Liver (tissue), 9 donors: ENCODE results near the gene CLEC18A. TPM values are rescaled to one million over a fixed set of nuclear protein-coding genes. Genes with fewer than 3 reads are reported as not detected.

ENCODE experiments used
- DNase-seq: peaks from one replicate; pipeline ENCODE4 v3.0.0-alpha.2; 2017; ENCODE audit warnings: low spot score
- H3K27ac ChIP-seq, 2 donors: one replicate each; pipeline ENCODE4 v1.7.0; 2013; ENCODE audit warnings: inconsistent platforms in 2 of 2, low read length in 2 of 2, control low read depth in 1 of 2, low read depth in 1 of 2, mild to moderate bottlenecking in 1 of 2
- H3K27me3 ChIP-seq, 4 donors: one replicate each; pipeline versions ENCODE4 v1.6.1 to v1.7.0; 2013; ENCODE audit warnings: low read length in 3 of 4, inconsistent platforms in 1 of 4, mild to moderate bottlenecking in 1 of 4, moderate library complexity in 1 of 4; ENCODE audit not compliant: control insufficient read depth in 4 of 4, insufficient read depth in 4 of 4
- H3K36me3 ChIP-seq, 4 donors: one replicate each; pipeline versions ENCODE4 v1.6.1 to v1.7.0; 2013; ENCODE audit warnings: low read length in 3 of 4, mild to moderate bottlenecking in 3 of 4, low read depth in 1 of 4, moderate library complexity in 1 of 4; ENCODE audit not compliant: control insufficient read depth in 4 of 4, insufficient read depth in 3 of 4
- H3K4me1 ChIP-seq, 4 donors: one replicate each; pipeline versions ENCODE4 v1.6.1 to v1.7.0; 2013; ENCODE audit warnings: low read length in 3 of 4, mild to moderate bottlenecking in 3 of 4, moderate library complexity in 1 of 4; ENCODE audit not compliant: control insufficient read depth in 4 of 4, insufficient read depth in 4 of 4
- H3K4me3 ChIP-seq, 3 donors: one replicate each; pipeline versions ENCODE4 v1.6.1 to v1.7.0; 2013; ENCODE audit warnings: low read length in 3 of 3, control low read depth in 1 of 3, low read depth in 1 of 3, mild to moderate bottlenecking in 1 of 3
- H3K9ac ChIP-seq, 2 donors: one replicate each; pipeline ENCODE4 v1.7.0; 2013; ENCODE audit warnings: low read length in 2 of 2, mild to moderate bottlenecking in 2 of 2, moderate library complexity in 2 of 2, control low read depth in 1 of 2, low read depth in 1 of 2
- H3K9me3 ChIP-seq, 4 donors: one replicate each; pipeline versions ENCODE4 v1.6.1 to v1.7.0; 2013; ENCODE audit warnings: low read length in 3 of 4; ENCODE audit not compliant: control insufficient read depth in 4 of 4
- EGR1 ChIP-seq, 2 donors: IDR thresholded peaks; 2 replicates each; pipeline ENCODE4 v1.6.1; 2016 to 2018; ENCODE audit warnings: antibody characterized with exemption in 2 of 2, low read depth in 2 of 2
- FOXA1 ChIP-seq: IDR thresholded peaks from 2 replicates; pipeline ENCODE4 v1.6.1; 2016; ENCODE audit warnings: antibody characterized with exemption
- FOXA2 ChIP-seq: IDR thresholded peaks from 2 replicates; pipeline ENCODE4 v1.6.1; 2016; ENCODE audit warnings: antibody characterized with exemption
- GABPA ChIP-seq, 2 donors: IDR thresholded peaks in 1 of 2; conservative IDR thresholded peaks in 1 of 2; 2 replicates each; pipeline ENCODE4 v1.6.1; 2016; ENCODE audit warnings: antibody characterized with exemption in 2 of 2, mild to moderate bottlenecking in 1 of 2, moderate library complexity in 1 of 2
- HNF4A ChIP-seq, 2 donors: conservative IDR thresholded peaks; 2 replicates each; pipeline ENCODE4 v1.6.1; 2016; ENCODE audit warnings: antibody characterized with exemption in 2 of 2, mild to moderate bottlenecking in 2 of 2
- HNF4G ChIP-seq: IDR thresholded peaks from 2 replicates; pipeline ENCODE4 v1.6.1; 2016; ENCODE audit warnings: antibody characterized with exemption
- JUND ChIP-seq, 2 donors: IDR thresholded peaks; 2 replicates each; pipeline ENCODE4 v1.6.1; 2016; ENCODE audit warnings: antibody characterized with exemption in 2 of 2
- MAX ChIP-seq: IDR thresholded peaks from 2 replicates; pipeline ENCODE4 v1.6.1; 2016; ENCODE audit warnings: antibody characterized with exemption
- NR2F2 ChIP-seq: IDR thresholded peaks from 2 replicates; pipeline ENCODE4 v1.6.1; 2016; ENCODE audit warnings: antibody characterized with exemption
- RAD21 ChIP-seq, 2 donors: IDR thresholded peaks; 2 replicates each; pipeline ENCODE4 v1.6.1; 2016; ENCODE audit warnings: antibody characterized with exemption in 2 of 2, mild to moderate bottlenecking in 2 of 2
- RXRA ChIP-seq, 2 donors: IDR thresholded peaks; 2 replicates each; pipeline ENCODE4 v1.6.1; 2017 to 2018; ENCODE audit warnings: antibody characterized with exemption in 2 of 2, mild to moderate bottlenecking in 1 of 2
- SP1 ChIP-seq: IDR thresholded peaks from 2 replicates; pipeline ENCODE4 v1.6.1; 2018; ENCODE audit warnings: antibody characterized with exemption, mild to moderate bottlenecking
- TAF1 ChIP-seq: conservative IDR thresholded peaks from 2 replicates; pipeline ENCODE4 v1.6.1; 2016; ENCODE audit warnings: antibody characterized with exemption, mild to moderate bottlenecking
- YY1 ChIP-seq: IDR thresholded peaks from 2 replicates; pipeline ENCODE4 v1.6.1; 2016; ENCODE audit warnings: antibody characterized with exemption, mild to moderate bottlenecking
- ZBTB33 ChIP-seq: IDR thresholded peaks from 2 replicates; pipeline ENCODE4 v1.6.1; 2016; ENCODE audit warnings: antibody characterized with exemption
- WGBS: extraction: QIAGEN DNeasy Blood & Tissue Kit; methylation state at CpG from one replicate; pipeline ENCODE4 v1.1.7; 2013; 5-methylcytosine and 5-hydroxymethylcytosine counted together
- polyA plus RNA-seq, 2 donors: library from polyadenylated mRNA; stranded (reverse) in 1 of 2; unstranded in 1 of 2; fragments of 200-250 nt in 1 of 2; fragments of >200 nt in 1 of 2; fragmentation: Nextera tagmentation in 1 of 2; extraction: Ambion mirVana in 1 of 2; gene quantifications; one replicate each; pipeline versions ENCODE4 v1.2.1 to v1.2.3, GENCODE V29; 2013 to 2015
- total RNA-seq, 2 donors: library from RNA; depleted of rRNA; stranded (reverse); fragments of >200 nt; gene quantifications; one replicate each; pipeline ENCODE4 v1.2.3, GENCODE V29; 2014
- TF ChIP-seq, protein P1 (sequence below): fragments of 150-350 bp; IDR thresholded peaks from 2 replicates; pipeline ENCODE4 v1.5.1; 2017; ENCODE audit warnings: improper control_type of control experiment, low read depth, low read length; ENCODE audit not compliant: missing input control
- TF ChIP-seq, protein P2 (sequence below): IDR thresholded peaks from 2 replicates; pipeline ENCODE4 v1.6.1; 2016; ENCODE audit warnings: antibody characterized with exemption
- TF ChIP-seq, protein P3 (sequence below): IDR thresholded peaks from 2 replicates; pipeline ENCODE4 v1.6.1; 2016; ENCODE audit warnings: antibody characterized with exemption, mild to moderate bottlenecking
- donor health status: healthy.
- donor health status: healthy.
- donor health status: healthy.
- donor health status: healthy.
- donor health status: healthy.

CLEC18A gene
- total and polyA plus RNA-seq, 4 donors, result 0.05 to 1.0 (median 0.24) TPM

GRCh38 chr16:69924777-69925191 lies 26.4 kb upstream of the CLEC18A start:
- 92% methylated on average over 19 of the region's 19 CpGs for WGBS
- H3K36me3 ChIP-seq, result peaks cover 0 to 15% (median under 1%) of the 10 kb centered on the region in 4 donors
- no peaks in the 10 kb centered on the region for H3K27me3 ChIP-seq
- TF ChIP-seq NR2F2, result no peak
- no peak for TF ChIP-seq EGR1 (IDR thresholded peaks at IDR 0.05; ENCODE audit: low read depth in 2 of 2)
- no peak for TF ChIP-seq HNF4A (conservative IDR thresholded peaks at IDR 0.05)
- no peak for TF ChIP-seq YY1
- TF ChIP-seq FOXA1, result no peak
- no peak for TF ChIP-seq HNF4G
- TF ChIP-seq, protein P1, sequence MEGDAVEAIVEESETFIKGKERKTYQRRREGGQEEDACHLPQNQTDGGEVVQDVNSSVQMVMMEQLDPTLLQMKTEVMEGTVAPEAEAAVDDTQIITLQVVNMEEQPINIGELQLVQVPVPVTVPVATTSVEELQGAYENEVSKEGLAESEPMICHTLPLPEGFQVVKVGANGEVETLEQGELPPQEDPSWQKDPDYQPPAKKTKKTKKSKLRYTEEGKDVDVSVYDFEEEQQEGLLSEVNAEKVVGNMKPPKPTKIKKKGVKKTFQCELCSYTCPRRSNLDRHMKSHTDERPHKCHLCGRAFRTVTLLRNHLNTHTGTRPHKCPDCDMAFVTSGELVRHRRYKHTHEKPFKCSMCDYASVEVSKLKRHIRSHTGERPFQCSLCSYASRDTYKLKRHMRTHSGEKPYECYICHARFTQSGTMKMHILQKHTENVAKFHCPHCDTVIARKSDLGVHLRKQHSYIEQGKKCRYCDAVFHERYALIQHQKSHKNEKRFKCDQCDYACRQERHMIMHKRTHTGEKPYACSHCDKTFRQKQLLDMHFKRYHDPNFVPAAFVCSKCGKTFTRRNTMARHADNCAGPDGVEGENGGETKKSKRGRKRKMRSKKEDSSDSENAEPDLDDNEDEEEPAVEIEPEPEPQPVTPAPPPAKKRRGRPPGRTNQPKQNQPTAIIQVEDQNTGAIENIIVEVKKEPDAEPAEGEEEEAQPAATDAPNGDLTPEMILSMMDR, result no peak
- TF ChIP-seq JUND (IDR thresholded peaks at IDR 0.05), result no peak
- TF ChIP-seq FOXA2, result no peak
- TF ChIP-seq, protein P2, sequence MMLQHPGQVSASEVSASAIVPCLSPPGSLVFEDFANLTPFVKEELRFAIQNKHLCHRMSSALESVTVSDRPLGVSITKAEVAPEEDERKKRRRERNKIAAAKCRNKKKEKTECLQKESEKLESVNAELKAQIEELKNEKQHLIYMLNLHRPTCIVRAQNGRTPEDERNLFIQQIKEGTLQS, result no peak
- TF ChIP-seq, protein P3, sequence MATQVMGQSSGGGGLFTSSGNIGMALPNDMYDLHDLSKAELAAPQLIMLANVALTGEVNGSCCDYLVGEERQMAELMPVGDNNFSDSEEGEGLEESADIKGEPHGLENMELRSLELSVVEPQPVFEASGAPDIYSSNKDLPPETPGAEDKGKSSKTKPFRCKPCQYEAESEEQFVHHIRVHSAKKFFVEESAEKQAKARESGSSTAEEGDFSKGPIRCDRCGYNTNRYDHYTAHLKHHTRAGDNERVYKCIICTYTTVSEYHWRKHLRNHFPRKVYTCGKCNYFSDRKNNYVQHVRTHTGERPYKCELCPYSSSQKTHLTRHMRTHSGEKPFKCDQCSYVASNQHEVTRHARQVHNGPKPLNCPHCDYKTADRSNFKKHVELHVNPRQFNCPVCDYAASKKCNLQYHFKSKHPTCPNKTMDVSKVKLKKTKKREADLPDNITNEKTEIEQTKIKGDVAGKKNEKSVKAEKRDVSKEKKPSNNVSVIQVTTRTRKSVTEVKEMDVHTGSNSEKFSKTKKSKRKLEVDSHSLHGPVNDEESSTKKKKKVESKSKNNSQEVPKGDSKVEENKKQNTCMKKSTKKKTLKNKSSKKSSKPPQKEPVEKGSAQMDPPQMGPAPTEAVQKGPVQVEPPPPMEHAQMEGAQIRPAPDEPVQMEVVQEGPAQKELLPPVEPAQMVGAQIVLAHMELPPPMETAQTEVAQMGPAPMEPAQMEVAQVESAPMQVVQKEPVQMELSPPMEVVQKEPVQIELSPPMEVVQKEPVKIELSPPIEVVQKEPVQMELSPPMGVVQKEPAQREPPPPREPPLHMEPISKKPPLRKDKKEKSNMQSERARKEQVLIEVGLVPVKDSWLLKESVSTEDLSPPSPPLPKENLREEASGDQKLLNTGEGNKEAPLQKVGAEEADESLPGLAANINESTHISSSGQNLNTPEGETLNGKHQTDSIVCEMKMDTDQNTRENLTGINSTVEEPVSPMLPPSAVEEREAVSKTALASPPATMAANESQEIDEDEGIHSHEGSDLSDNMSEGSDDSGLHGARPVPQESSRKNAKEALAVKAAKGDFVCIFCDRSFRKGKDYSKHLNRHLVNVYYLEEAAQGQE, result no peak
- no peak for TF ChIP-seq GABPA (IDR thresholded peaks at IDR 0.05 in 1 of 2, conservative IDR thresholded peaks at IDR 0.05 in 1 of 2)
- no peak for TF ChIP-seq ZBTB33
- no peak for TF ChIP-seq SP1
- TF ChIP-seq MAX, result no peak
- no peak for TF ChIP-seq RAD21 (IDR thresholded peaks at IDR 0.05)
- TF ChIP-seq RXRA (IDR thresholded peaks at IDR 0.05), result no peak
- no peak for TF ChIP-seq TAF1
- H3K27ac ChIP-seq, result no peak overlapping the region
- H3K4me1 ChIP-seq, result no peaks in the 10 kb centered on the region
- H3K9me3 ChIP-seq, result no peaks in the 10 kb centered on the region
- no peak overlapping the region for H3K4me3 ChIP-seq
- no peak for DNase-seq
- H3K9ac ChIP-seq, result no peak overlapping the region
